ENCODE results near the gene TBCA.

TBCA gene

GRCh38 chr5:77797136-77797535, 21.0 kb upstream of the TBCA start:
- DNase-seq (ENCODE audit: low spot score), result no peak
- ChIA-PET POLR2A (ENCODE audit: low non-redundant PET) (no interaction called here), CTCF (interaction anchor here (0.7 to 1.1 kb wide), 2 partner anchors 10 to 1489 kb away, joined by 3 read pairs; no protein-coding TSS in a partner anchor)
- no peak for TF ChIP-seq CTCF (conservative IDR thresholded peaks at IDR 0.05; ENCODE audit: low read depth)
- no peak overlapping the region for H3K27ac ChIP-seq

- CTCF ChIA-PET, result no interaction called here
- POLR2A ChIA-PET (ENCODE audit: low non-redundant PET), result no interaction called here
- no peak for TF ChIP-seq CTCF (conservative IDR thresholded peaks at IDR 0.05; ENCODE audit: low read depth)
- DNase-seq (ENCODE audit: low spot score), result no peak
- H3K27ac ChIP-seq, result no peak overlapping the region
Observed at GRCh38 chr5:77795846-77796245, 19.7 kb upstream of the TBCA start.

- ChIA-PET POLR2A (ENCODE audit: low non-redundant PET) (no interaction called here), CTCF (no interaction called here)
- TF ChIP-seq CTCF (conservative IDR thresholded peaks at IDR 0.05; ENCODE audit: low read depth), result no peak
- H3K27ac ChIP-seq, result no peak overlapping the region
- no peak for DNase-seq (ENCODE audit: low spot score)
Observed at GRCh38 chr5:77795268-77795667, 19.1 kb upstream of the TBCA start.

- POLR2A ChIA-PET (ENCODE audit: low non-redundant PET), result no interaction called here
- TF ChIP-seq CTCF (conservative IDR thresholded peaks at IDR 0.05; ENCODE audit: low read depth), result no peak
- no peak for DNase-seq (ENCODE audit: low spot score)
- H3K27ac ChIP-seq, result no peak overlapping the region
- CTCF ChIA-PET, result interaction anchor here (0.6 kb wide), 1 partner anchor 412 kb away, joined by 3 read pairs; no protein-coding TSS in a partner anchor
Observed at GRCh38 chr5:77791926-77792325, 15.8 kb upstream of the TBCA start.

- CTCF ChIA-PET, result interaction anchor here (0.7 kb wide), 1 partner anchor 53 kb away, joined by 5 read pairs; no protein-coding TSS in a partner anchor
- no peak for DNase-seq (ENCODE audit: low spot score)
- POLR2A ChIA-PET (ENCODE audit: low non-redundant PET), result no interaction called here
- no peak overlapping the region for H3K27ac ChIP-seq
- TF ChIP-seq CTCF (conservative IDR thresholded peaks at IDR 0.05; ENCODE audit: low read depth), result no peak
Observed at GRCh38 chr5:77791356-77791755, 15.2 kb upstream of the TBCA start.

GRCh38 chr5:77785229-77785628, 9.1 kb upstream of the TBCA start:
- POLR2A ChIA-PET (ENCODE audit: low non-redundant PET), result no interaction called here
- DNase-seq (ENCODE audit: low spot score), result no peak
- TF ChIP-seq CTCF (conservative IDR thresholded peaks at IDR 0.05; ENCODE audit: low read depth), result no peak

More at GRCh38 chr5:77785229-77785628, 9.1 kb upstream of the TBCA start:
- no peak overlapping the region for H3K27ac ChIP-seq
- CTCF ChIA-PET, result interaction anchor here (0.6 to 0.7 kb wide), 3 partner anchors 17 to 914 kb away, joined by 3 to 6 read pairs (median 3); no protein-coding TSS in a partner anchor

All from RWPE1 (cell line).